ENCODE data around the gene WDR82.

Gene WDR82

GRCh38 chr3:52205727-52206372, 72.6 kb downstream of the WDR82 start:
- H3K4me3 ChIP-seq (ENCODE audit: low read length): no peak overlapping the region
- peak; percentile 22 for DNase-seq (ENCODE audit: low read depth)
- no peak for TF ChIP-seq CTCF (conservative IDR thresholded peaks at IDR 0.05; ENCODE audit: low read depth, low read length)

All from retinal pigment epithelial cell (primary cell).